Stomach (tissue), 9 donors: ENCODE results near the gene ITPKB. TPM values are rescaled to one million over a fixed set of nuclear protein-coding genes. Genes with fewer than 3 reads are reported as not detected.
A peak's percentile ranks its signal among the peaks of the same experiment; 100 is the strongest.

Source experiments
- DNase-seq, 2 donors: peaks; one replicate each; pipeline versions ENCODE4 v3.0.0 to v3.0.0-alpha.2; 2013 to 2019
- H3K27ac ChIP-seq, 5 donors: fragments of 200-600 bp in 4 of 5; sonication (generic) in 4 of 5; one replicate each; pipeline ENCODE4 v1.5.1; 2013 to 2019; ENCODE audit warnings: mild to moderate bottlenecking in 1 of 5, moderate library complexity in 1 of 5
- H3K27me3 ChIP-seq, 3 donors: fragments of 200-600 bp; sonication (generic); one replicate each; pipeline ENCODE4 v1.5.1; 2017 to 2019; ENCODE audit warnings: mixed run types in 1 of 3
- H3K36me3 ChIP-seq, 4 donors: fragments of 200-600 bp; sonication (generic); 1 replicate in 3 of 4; 2 replicates in 1 of 4; pipeline ENCODE4 v1.5.1; 2016 to 2019
- H3K4me1 ChIP-seq, 4 donors: fragments of 200-600 bp; sonication (generic); one replicate each; pipeline ENCODE4 v1.5.1; 2016 to 2019
- H3K4me3 ChIP-seq, 4 donors: fragments of 200-600 bp; sonication (generic) in 3 of 4; one replicate each; pipeline ENCODE4 v1.5.1; 2016 to 2019; ENCODE audit warnings: mild to moderate bottlenecking in 1 of 4
- H3K9me3 ChIP-seq, 4 donors: fragments of 200-600 bp; sonication (generic); one replicate each; pipeline ENCODE4 v1.5.1; 2016 to 2019
- CTCF ChIP-seq, 7 experiments: fragments of 450-650 bp in 4 of 7; fragments of 200-600 bp in 3 of 7; sonication (generic) in 3 of 7; IDR thresholded peaks; one replicate each; pipeline ENCODE4 v1.5.1; 2016 to 2019; ENCODE audit warnings: antibody characterized with exemption in 7 of 7, control low read depth in 2 of 7, mild to moderate bottlenecking in 1 of 7
- EP300 ChIP-seq: sonication (generic); formaldehyde crosslinking; IDR thresholded peaks from one replicate; pipeline ENCODE4 v1.6.1; 2017; ENCODE audit warnings: antibody characterized with exemption
- POLR2A ChIP-seq, 4 donors: fragments of 450-650 bp; IDR thresholded peaks; one replicate each; pipeline ENCODE4 v1.6.1; 2016; ENCODE audit warnings: antibody characterized with exemption in 4 of 4, control low read depth in 2 of 4, mild to moderate bottlenecking in 1 of 4, moderate library complexity in 1 of 4
- POLR2AphosphoS5 ChIP-seq, 3 donors: sonication (generic); formaldehyde crosslinking; IDR thresholded peaks; one replicate each; pipeline ENCODE4 v1.6.1; 2016; ENCODE audit warnings: antibody characterized with exemption in 3 of 3
- WGBS, 5 donors: extraction: QIAGEN DNeasy Blood & Tissue Kit in 3 of 5; methylation state at CpG; one replicate each; pipeline versions ENCODE4 v1.1.5 to v1.1.7; 2013 to 2018; 5-methylcytosine and 5-hydroxymethylcytosine counted together
- intact Hi-C: fragments of 100-400 bp; cut with DNase I; formaldehyde crosslinking; loops from one replicate; pipeline ENCODE4 v1.15.1; 2023; ENCODE audit warnings: low total_unique reads
- polyA plus RNA-seq, 3 donors: library from polyadenylated mRNA; stranded (reverse); fragments of 200-250 nt; gene quantifications; one replicate each; pipeline ENCODE4 v1.2.3, GENCODE V29; 2013
- total RNA-seq, 5 donors: library from RNA; depleted of rRNA; stranded (reverse); fragments of >200 nt; gene quantifications; one replicate each; pipeline versions ENCODE4 v1.1.0 to v1.2.3, GENCODE V29; 2014 to 2016
- donor health status: healthy with polysubstance abuse.
- donor health status: Bipolar disorder and iron deficiency.
- donor health status: healthy.

ITPKB gene
- total and polyA plus RNA-seq, 8 donors: 3.8 to 38.8 (median 19.1) TPM

- no peaks in the 10 kb centered on the region for H3K27me3 ChIP-seq
- 32 to 59% (median 43%) methylated on average over 4 of the region's 4 CpGs for WGBS, 5 donors
- TF ChIP-seq POLR2A (IDR thresholded peaks at IDR 0.05) (no peak), POLR2AphosphoS5 (IDR thresholded peaks at IDR 0.05) (no peak), EP300 (no peak), CTCF (IDR thresholded peaks at IDR 0.05) (no peak)
- intact Hi-C loops: no loop called here
- peak overlapping the region; percentile 23 to 99 (median 74) for H3K27ac ChIP-seq
- peaks cover 27 to 95% (median 61%) of the 10 kb centered on the region in 4 donors for H3K4me1 ChIP-seq
- H3K9me3 ChIP-seq: no peaks in the 10 kb centered on the region
- H3K36me3 ChIP-seq: no peaks in the 10 kb centered on the region
- DNase-seq: peak in 1 of 2 donors; percentile 81
- H3K4me3 ChIP-seq: no peak overlapping the region
Measured at GRCh38 chr1:226691247-226691646, 47.8 kb downstream of the ITPKB start.

- TF ChIP-seq POLR2AphosphoS5 (IDR thresholded peaks at IDR 0.05): peak; percentile 15 to 87 (median 37)
- TF ChIP-seq CTCF (IDR thresholded peaks at IDR 0.05): no peak
- TF ChIP-seq POLR2A (IDR thresholded peaks at IDR 0.05): no peak
- peak; percentile 90 for TF ChIP-seq EP300
- Histone ChIP-seq H3K4me3 (no peak overlapping the region), H3K36me3 (no peaks in the 10 kb centered on the region), H3K27ac (peak overlapping the region in 4 of 5 donors; percentile 68 to 99 (median 76)), H3K27me3 (no peaks in the 10 kb centered on the region), H3K4me1 (peaks cover 30 to 97% (median 61%) of the 10 kb centered on the region in 4 donors), H3K9me3 (no peaks in the 10 kb centered on the region)
- intact Hi-C loops: no loop called here
- peak in 1 of 2 donors; percentile 80 for DNase-seq
- WGBS, 5 donors: 50 to 63% (median 55%) methylated on average over 8 of the region's 8 CpGs
Measured at GRCh38 chr1:226690460-226690982, 48.6 kb downstream of the ITPKB start.

- intact Hi-C loops: no loop called here
- Histone ChIP-seq H3K9me3 (no peaks in the 10 kb centered on the region), H3K27me3 (no peaks in the 10 kb centered on the region), H3K4me3 (no peak overlapping the region), H3K27ac (peak overlapping the region in 4 of 5 donors; percentile 68 to 99 (median 76)), H3K36me3 (no peaks in the 10 kb centered on the region), H3K4me1 (peaks cover 33 to 100% (median 67%) of the 10 kb centered on the region in 4 donors)
- 60 to 73% (median 64%) methylated on average over 4 of the region's 4 CpGs for WGBS, 5 donors
- TF ChIP-seq CTCF (IDR thresholded peaks at IDR 0.05) (no peak), POLR2AphosphoS5 (IDR thresholded peaks at IDR 0.05) (no peak), POLR2A (IDR thresholded peaks at IDR 0.05) (no peak), EP300 (no peak)
- no peak for DNase-seq
Measured at GRCh38 chr1:226688808-226689207, 50.3 kb downstream of the ITPKB start.

- Histone ChIP-seq H3K9me3 (no peaks in the 10 kb centered on the region), H3K27me3 (no peaks in the 10 kb centered on the region), H3K27ac (peak overlapping the region in 4 of 5 donors; percentile 68 to 99 (median 76)), H3K4me1 (peaks cover 36 to 100% (median 68%) of the 10 kb centered on the region in 4 donors), H3K4me3 (no peak overlapping the region), H3K36me3 (no peaks in the 10 kb centered on the region)
- DNase-seq: no peak
- TF ChIP-seq CTCF (IDR thresholded peaks at IDR 0.05) (no peak), EP300 (no peak), POLR2A (IDR thresholded peaks at IDR 0.05) (no peak), POLR2AphosphoS5 (IDR thresholded peaks at IDR 0.05) (no peak)
- WGBS, 5 donors: 46 to 74% (median 57%) methylated on average over 5 to 6 of the region's 6 CpGs
- intact Hi-C loops: no loop called here
Measured at GRCh38 chr1:226688056-226688748, 50.9 kb downstream of the ITPKB start.
